Middle frontal gyrus (tissue), 1 donor: ENCODE measurements around the gene MSI2.

Experiments used
- DNase-seq: peaks from one replicate; pipeline ENCODE4 v3.0.0-alpha.2; 2015; ENCODE audit warnings: low spot score; ENCODE audit errors: extremely low spot score

The MSI2 gene

DNA sequence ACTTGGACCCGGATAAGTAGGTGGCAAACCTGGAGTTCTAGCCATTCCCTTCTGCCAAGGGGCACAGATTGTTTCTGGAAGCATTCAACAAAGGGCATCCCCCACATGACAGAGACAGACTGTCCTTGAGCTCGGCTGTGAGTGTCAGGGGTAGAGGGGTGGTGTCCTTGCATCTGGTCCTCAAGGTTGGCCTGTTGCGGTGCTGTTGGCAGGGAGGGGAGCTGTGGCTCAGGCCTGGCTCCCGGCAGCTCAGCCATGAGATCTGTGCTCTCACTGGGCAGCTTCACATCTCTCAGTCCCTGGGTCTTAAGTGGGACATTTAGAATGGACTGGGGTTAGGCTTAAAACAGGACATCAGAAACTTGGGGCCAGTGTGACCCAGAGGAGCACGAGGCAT is 468.4 kb downstream of the MSI2 start:
- no peak for DNase-seq

DNA sequence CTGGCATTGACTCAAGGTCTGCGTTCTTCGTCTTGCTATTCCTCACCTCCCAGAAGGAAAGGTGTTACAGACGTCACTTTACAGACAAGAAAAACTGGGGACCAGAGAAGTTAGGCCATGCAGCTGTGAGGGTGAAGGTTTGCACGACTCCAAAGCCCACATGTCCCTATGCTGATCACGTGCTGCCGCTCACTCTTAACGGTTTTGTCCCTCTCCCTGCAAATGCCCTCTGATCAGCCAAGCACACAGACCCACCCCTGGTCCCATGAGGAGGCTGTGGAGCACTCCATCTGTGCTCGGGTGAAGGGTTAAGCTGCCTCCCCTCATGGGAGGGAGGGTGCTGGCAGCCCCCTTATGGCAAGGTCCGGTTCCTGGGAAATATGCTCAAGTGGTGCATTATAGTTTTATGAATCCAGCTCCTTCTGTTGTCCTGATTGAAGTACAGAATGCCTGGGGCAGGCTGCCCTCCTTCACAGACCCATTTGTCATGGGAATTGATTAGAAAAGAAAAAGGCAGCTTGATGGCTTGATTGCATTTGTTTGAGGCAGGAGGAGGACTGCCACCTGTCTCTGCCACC is 470.0 kb downstream of the MSI2 start:
- DNase-seq, result no peak

DNA sequence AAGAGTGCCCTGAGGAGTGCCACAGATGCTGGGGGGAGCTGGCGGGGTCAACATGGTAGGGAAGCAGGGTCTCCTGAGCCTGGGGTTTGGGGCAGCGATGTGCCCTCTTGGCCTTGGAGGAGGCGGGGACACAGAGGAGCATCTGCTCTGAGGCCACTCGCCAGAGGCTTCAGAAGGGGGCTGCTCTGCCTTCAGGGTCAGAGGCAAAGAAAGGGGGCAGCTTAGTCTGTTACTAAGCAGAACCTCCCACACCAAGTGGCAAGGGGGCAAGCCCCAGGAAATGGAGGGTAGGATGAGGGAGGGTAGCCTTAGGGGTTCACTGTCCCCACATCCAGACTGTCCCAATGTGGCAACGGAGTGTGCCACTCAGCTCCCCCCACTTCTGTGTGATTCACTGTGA is 470.5 kb downstream of the MSI2 start:
- no peak for DNase-seq

DNA sequence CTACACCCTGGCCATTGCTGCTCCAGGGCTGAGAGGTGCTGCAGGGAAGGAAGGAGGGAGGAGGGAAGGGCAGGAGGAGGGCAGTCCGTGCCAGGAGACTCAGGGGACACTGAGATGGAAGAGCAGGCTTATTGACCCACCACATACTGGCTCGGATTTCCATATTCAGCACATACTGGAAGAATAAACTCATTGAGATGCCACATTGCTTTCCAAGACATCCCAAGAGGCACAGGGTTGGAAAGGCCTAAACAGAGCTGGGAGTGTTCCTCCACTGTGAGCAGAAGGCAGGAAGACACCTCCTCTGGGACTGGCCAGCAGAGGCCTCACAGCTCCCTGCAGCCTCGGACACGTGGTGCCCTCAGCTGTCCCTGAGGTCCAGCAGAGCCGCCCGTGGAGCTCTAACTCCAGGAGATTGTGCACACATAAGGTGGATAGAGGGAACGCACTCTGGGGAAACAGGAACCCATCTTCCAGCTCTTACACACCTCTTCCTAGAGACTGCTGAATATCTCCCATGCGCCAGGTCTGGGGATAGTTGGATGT is 471.4 kb downstream of the MSI2 start:
- no peak for DNase-seq

DNA sequence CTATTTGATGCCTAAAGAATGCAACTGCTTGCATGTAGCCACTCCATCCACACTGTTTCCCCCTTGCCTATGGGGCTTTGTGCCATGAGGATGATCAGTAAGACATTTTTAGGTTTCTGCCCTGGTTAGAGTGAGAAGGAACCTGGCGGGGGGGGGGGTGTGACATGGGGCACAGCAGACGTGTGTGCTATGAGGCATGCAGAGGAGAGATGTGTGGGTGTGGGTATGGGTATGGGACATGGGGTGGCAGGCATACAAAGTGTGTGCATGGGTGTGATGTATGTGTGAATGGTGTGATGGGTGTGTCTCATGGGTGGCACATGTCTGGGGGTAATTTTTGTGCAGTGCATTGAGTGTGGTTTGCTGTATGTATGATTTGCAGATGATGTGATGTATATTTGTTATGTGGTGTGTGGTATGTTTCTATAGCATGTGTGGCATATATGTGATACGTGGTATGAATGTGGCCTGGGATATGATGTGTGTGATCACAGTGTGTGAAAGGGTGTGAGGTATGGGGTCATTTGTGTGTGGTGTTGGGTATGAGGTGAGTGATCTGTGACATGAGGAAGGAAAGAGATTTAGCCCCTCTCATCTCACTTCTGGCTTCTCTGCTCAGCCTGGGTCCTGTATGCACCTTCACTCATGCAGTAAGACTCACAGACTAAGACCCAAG is 473.8 kb downstream of the MSI2 start:
- no peak for DNase-seq

DNA sequence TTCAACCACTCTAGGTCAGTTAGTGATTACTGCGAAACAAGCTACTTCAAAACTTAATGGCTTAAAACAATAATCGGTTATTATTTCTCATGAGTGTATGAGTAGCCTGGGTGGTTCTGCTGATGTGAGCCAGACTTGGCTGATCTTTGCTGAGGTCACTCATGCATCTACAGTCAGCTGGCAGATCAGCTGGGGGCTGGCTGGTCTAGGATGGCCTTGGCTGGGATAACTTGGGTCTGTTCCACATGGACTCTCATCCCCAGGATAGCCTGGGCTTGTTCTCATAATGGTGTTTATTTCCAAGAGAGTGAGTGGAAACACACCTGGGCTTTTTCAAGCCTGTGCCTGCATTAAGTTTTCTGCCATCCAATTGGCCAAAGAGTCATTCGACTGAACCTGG is 475.7 kb downstream of the MSI2 start:
- DNase-seq, result no peak

DNA sequence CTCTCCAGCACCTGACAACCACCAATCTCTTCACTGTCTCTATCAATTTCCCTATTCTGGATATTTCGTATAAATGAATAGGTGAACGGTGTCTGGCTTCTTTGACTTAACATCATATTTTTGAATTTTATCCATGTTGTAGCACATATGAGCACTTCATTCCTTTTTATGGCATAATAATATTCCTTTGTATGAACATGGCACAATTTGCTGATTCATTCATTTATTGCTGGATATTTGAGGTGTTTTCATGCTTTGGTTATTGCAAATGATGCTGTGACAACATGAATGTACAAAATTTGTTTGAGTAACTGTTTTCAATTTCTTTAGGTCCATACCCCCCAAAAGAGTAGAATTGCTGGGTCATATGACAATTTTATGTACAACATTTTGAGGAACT is 476.8 kb downstream of the MSI2 start:
- DNase-seq, result no peak
